Mesendoderm (in vitro differentiated cells): ENCODE results near the gene OR1M1.
A peak's percentile ranks its signal among the peaks of the same experiment; 100 is the strongest.

Source experiments
- DNase-seq: peaks from one replicate; pipeline ENCODE4 v3.0.0; 2013
- H2AK5ac ChIP-seq: 2 replicates; pipeline ENCODE4 v1.6.1; 2013; ENCODE audit warnings: low read length, inconsistent platforms
- H2BK120ac ChIP-seq: 2 replicates; pipeline ENCODE4 v1.6.1; 2013; ENCODE audit warnings: low read depth, mild to moderate bottlenecking, low read length, moderate library complexity, mixed read lengths
- H2BK15ac ChIP-seq: replicated peaks from 2 replicates; pipeline ENCODE4 v1.6.1; 2013; ENCODE audit warnings: low read depth, mild to moderate bottlenecking, moderate library complexity
- H2BK5ac ChIP-seq: 2 replicates; pipeline ENCODE4 v1.6.1; 2013; ENCODE audit warnings: low read length, inconsistent platforms
- H3K18ac ChIP-seq: 2 replicates; pipeline ENCODE4 v1.6.1; 2013; ENCODE audit warnings: mild to moderate bottlenecking, low read length, mixed read lengths
- H3K23ac ChIP-seq: one replicate; pipeline ENCODE4 v1.6.1; 2013; ENCODE audit warnings: low read length
- H3K27ac ChIP-seq: 2 replicates; pipeline ENCODE4 v1.5.1; 2013; ENCODE audit warnings: low read depth, mild to moderate bottlenecking, inconsistent platforms, low read length, moderate library complexity
- H3K27me3 ChIP-seq: 2 replicates; pipeline ENCODE4 v1.6.1; 2013; ENCODE audit warnings: low read length, control low read depth, mild to moderate bottlenecking, inconsistent platforms; ENCODE audit not compliant: insufficient read depth, poor library complexity
- H3K36me3 ChIP-seq: 2 replicates; pipeline ENCODE4 v1.6.1; 2013; ENCODE audit warnings: low read length, inconsistent platforms; ENCODE audit not compliant: control insufficient read depth, insufficient read depth
- H3K4ac ChIP-seq: one replicate; pipeline ENCODE4 v1.6.1; 2013; ENCODE audit warnings: low read depth, mild to moderate bottlenecking, low read length, moderate library complexity
- H3K4me1 ChIP-seq: 2 replicates; pipeline ENCODE4 v1.6.1; 2013; ENCODE audit warnings: low read depth, low read length, inconsistent platforms; ENCODE audit not compliant: control insufficient read depth
- H3K4me2 ChIP-seq: 2 replicates; pipeline ENCODE4 v1.6.1; 2013; ENCODE audit warnings: low read length
- H3K4me3 ChIP-seq: 2 replicates; pipeline ENCODE4 v1.5.1; 2013; ENCODE audit warnings: mild to moderate bottlenecking, low read length
- H3K56ac ChIP-seq: one replicate; pipeline ENCODE4 v1.6.1; 2013; ENCODE audit warnings: low read length
- H3K79me1 ChIP-seq: 2 replicates; pipeline ENCODE4 v1.6.1; 2013; ENCODE audit warnings: low read length, inconsistent platforms
- H3K79me2 ChIP-seq: 2 replicates; pipeline ENCODE4 v1.6.1; 2013; ENCODE audit warnings: mild to moderate bottlenecking, low read length; ENCODE audit not compliant: control insufficient read depth, insufficient read depth
- H3K9ac ChIP-seq: 2 replicates; pipeline ENCODE4 v1.6.1; 2013; ENCODE audit warnings: low read length, inconsistent platforms
- H4K5ac ChIP-seq: one replicate; pipeline ENCODE4 v1.6.1; 2013; ENCODE audit warnings: low read length
- H4K8ac ChIP-seq: one replicate; pipeline ENCODE4 v1.6.1; 2013; ENCODE audit warnings: low read depth, mild to moderate bottlenecking, control low read depth, low read length, moderate library complexity
- WGBS: extraction: QIAGEN DNeasy Blood & Tissue Kit; methylation state at CpG from one replicate; pipeline ENCODE4 v1.1.7; 2013; ENCODE audit warnings: low lambda C conversion rate, missing lambda C conversion rate; ENCODE audit not compliant: insufficient coverage; ENCODE audit errors: extremely low coverage; 5-methylcytosine and 5-hydroxymethylcytosine counted together

Gene OR1M1

GRCh38 chr19:9115307-9115813, 28.5 kb downstream of the OR1M1 start, which contains the start of gene OR7G1:
OR7G1 (minus strand) TSS chr19:9115763; CDS start chr19:9115763, 0 bp downstream.
- DNase-seq = no peak

GRCh38 chr19:9116547-9116946, 29.7 kb downstream of the OR1M1 start:
- Histone ChIP-seq H3K27ac (no peak overlapping the region), H3K4ac (no peak overlapping the region), H3K56ac (no peak overlapping the region), H3K23ac (no peak overlapping the region), H2AK5ac (no peak overlapping the region), H3K4me3 (no peak overlapping the region), H3K79me1 (no peaks in the 10 kb centered on the region), H2BK15ac (no peak overlapping the region), H3K4me2 (no peak overlapping the region), H3K79me2 (no peaks in the 10 kb centered on the region), H3K27me3 (no peaks in the 10 kb centered on the region), H3K18ac (no peak overlapping the region), H4K5ac (no peak overlapping the region), H3K4me1 (no peaks in the 10 kb centered on the region), H4K8ac (no peak overlapping the region), H2BK5ac (no peak overlapping the region), H3K9ac (no peak overlapping the region), H3K36me3 (no peaks in the 10 kb centered on the region), H2BK120ac (no peak overlapping the region)
- DNase-seq = no peak
- no CpG with 5 or more reads among the region's 5 CpGs for WGBS

More at GRCh38 chr19:9115307-9115813, 28.5 kb downstream of the OR1M1 start, which contains the start of gene OR7G1:
- Histone ChIP-seq H2BK120ac (no peak within 1 kb of the TSS), H3K79me2 (no peaks in the 10 kb centered on the region), H2BK15ac (no peak within 1 kb of the TSS), H4K8ac (no peak within 1 kb of the TSS), H3K4me3 (no peak within 1 kb of the TSS), H3K9ac (no peak within 1 kb of the TSS), H3K23ac (no peak within 1 kb of the TSS), H3K56ac (no peak within 1 kb of the TSS), H3K4me1 (no peaks in the 10 kb centered on the region), H2AK5ac (no peak within 1 kb of the TSS), H4K5ac (no peak within 1 kb of the TSS), H3K36me3 (no peaks in the 10 kb centered on the region), H2BK5ac (no peak within 1 kb of the TSS), H3K4ac (no peak within 1 kb of the TSS), H3K79me1 (no peaks in the 10 kb centered on the region), H3K4me2 (no peak within 1 kb of the TSS), H3K27me3 (no peaks in the 10 kb centered on the region), H3K18ac (no peak within 1 kb of the TSS), H3K27ac (no peak within 1 kb of the TSS)
- no CpG with 5 or more reads among the region's 2 CpGs for WGBS

- H3K27ac ChIP-seq = peak within 1 kb of the TSS; percentile 17
- H3K18ac ChIP-seq = no peak within 1 kb of the TSS
- no peak within 1 kb of the TSS for H2BK120ac ChIP-seq
- no peak within 1 kb of the TSS for H2AK5ac ChIP-seq
- no peaks in the 10 kb centered on the region for H3K4me1 ChIP-seq
- H3K9ac ChIP-seq = no peak within 1 kb of the TSS
- no peaks in the 10 kb centered on the region for H3K79me1 ChIP-seq
- no peak within 1 kb of the TSS for H2BK5ac ChIP-seq
- H3K27me3 ChIP-seq = no peaks in the 10 kb centered on the region
- H4K5ac ChIP-seq = no peak within 1 kb of the TSS
- H3K56ac ChIP-seq = no peak within 1 kb of the TSS
- no peak within 1 kb of the TSS for H3K23ac ChIP-seq
- H3K4me3 ChIP-seq = no peak within 1 kb of the TSS
- no CpG with 5 or more reads among the region's 1 CpG for WGBS
- H2BK15ac ChIP-seq = no peak within 1 kb of the TSS
- no peak within 1 kb of the TSS for H3K4ac ChIP-seq
- H3K79me2 ChIP-seq = no peaks in the 10 kb centered on the region
- DNase-seq = no peak
- H4K8ac ChIP-seq = no peak within 1 kb of the TSS
- H3K36me3 ChIP-seq = no peaks in the 10 kb centered on the region
- H3K4me2 ChIP-seq = no peak within 1 kb of the TSS
Measured at GRCh38 chr19:9126900-9127405, 40.1 kb downstream of the OR1M1 start, which contains the start of gene OR7G3. OR7G3 (minus strand) TSS chr19:9126950; CDS start chr19:9126950, 0 bp downstream.

GRCh38 chr19:9128171-9128570, 41.3 kb downstream of the OR1M1 start:
- Histone ChIP-seq H4K8ac (no peak overlapping the region), H3K4me2 (no peak overlapping the region), H3K36me3 (no peaks in the 10 kb centered on the region), H2BK15ac (no peak overlapping the region), H2BK120ac (no peak overlapping the region), H3K23ac (no peak overlapping the region), H3K27ac (no peak overlapping the region), H3K27me3 (no peaks in the 10 kb centered on the region), H3K79me1 (no peaks in the 10 kb centered on the region), H4K5ac (no peak overlapping the region), H3K18ac (no peak overlapping the region), H3K4me3 (no peak overlapping the region), H2AK5ac (no peak overlapping the region), H3K79me2 (no peaks in the 10 kb centered on the region), H3K56ac (no peak overlapping the region), H3K4ac (no peak overlapping the region), H3K4me1 (no peaks in the 10 kb centered on the region), H2BK5ac (no peak overlapping the region), H3K9ac (no peak overlapping the region)
- no peak for DNase-seq
- WGBS = no CpG with 5 or more reads among the region's 3 CpGs

- H3K18ac ChIP-seq = no peak overlapping the region
- H3K56ac ChIP-seq = no peak overlapping the region
- no peaks in the 10 kb centered on the region for H3K79me1 ChIP-seq
- H3K79me2 ChIP-seq = no peaks in the 10 kb centered on the region
- no peaks in the 10 kb centered on the region for H3K36me3 ChIP-seq
- H3K4ac ChIP-seq = no peak overlapping the region
- no CpG with 5 or more reads among the region's 1 CpG for WGBS
- no peak overlapping the region for H3K23ac ChIP-seq
- no peak overlapping the region for H3K27ac ChIP-seq
- no peak overlapping the region for H4K5ac ChIP-seq
- no peaks in the 10 kb centered on the region for H3K27me3 ChIP-seq
- H3K4me1 ChIP-seq = no peaks in the 10 kb centered on the region
- no peak overlapping the region for H2BK15ac ChIP-seq
- no peak overlapping the region for H2BK5ac ChIP-seq
- H2BK120ac ChIP-seq = no peak overlapping the region
- no peak overlapping the region for H3K4me2 ChIP-seq
- H4K8ac ChIP-seq = no peak overlapping the region
- no peak for DNase-seq
- no peak overlapping the region for H2AK5ac ChIP-seq
- no peak overlapping the region for H3K9ac ChIP-seq
- H3K4me3 ChIP-seq = no peak overlapping the region
Measured at GRCh38 chr19:9130965-9131364, 44.1 kb downstream of the OR1M1 start.

- Histone ChIP-seq H2AK5ac (no peak overlapping the region), H4K8ac (no peak overlapping the region), H2BK120ac (no peak overlapping the region), H3K4ac (no peak overlapping the region), H2BK5ac (no peak overlapping the region), H3K27me3 (no peaks in the 10 kb centered on the region), H3K27ac (no peak overlapping the region), H3K4me3 (no peak overlapping the region), H3K4me1 (no peaks in the 10 kb centered on the region), H3K56ac (no peak overlapping the region), H3K4me2 (no peak overlapping the region), H3K79me2 (no peaks in the 10 kb centered on the region), H3K23ac (no peak overlapping the region), H3K36me3 (no peaks in the 10 kb centered on the region), H3K79me1 (no peaks in the 10 kb centered on the region), H2BK15ac (no peak overlapping the region), H3K18ac (no peak overlapping the region), H4K5ac (no peak overlapping the region), H3K9ac (no peak overlapping the region)
- DNase-seq = no peak
- no CpG with 5 or more reads among the region's 5 CpGs for WGBS
Measured at GRCh38 chr19:9132422-9132821, 45.6 kb downstream of the OR1M1 start.
